K562 (cell line): Measurements from ENCODE around the gene HEATR1. TPM values are rescaled to one million over a fixed set of nuclear protein-coding genes. Genes with fewer than 3 reads are reported as not detected.
A peak's percentile ranks its signal among the peaks of the same experiment; 100 is the strongest.

Source experiments
- ASH1L ChIP-seq: fragments of 450-650 bp; IDR thresholded peaks from 2 replicates; pipeline ENCODE4 v1.6.1; 2018; ENCODE audit warnings: borderline replicate concordance, mild to moderate bottlenecking, low read depth; ENCODE audit not compliant: partially characterized antibody
- CBX2 ChIP-seq: fragments of 200-600 bp; sonication (generic); IDR thresholded peaks from one replicate; pipeline ENCODE4 v1.6.1; 2012; ENCODE audit warnings: mild to moderate bottlenecking, low read length, inconsistent platforms; ENCODE audit not compliant: insufficient read depth, poor library complexity, severe bottlenecking
- CHD1 ChIP-seq: fragments of 200-600 bp; sonication (generic); IDR thresholded peaks from one replicate; pipeline ENCODE4 v1.6.1; 2012; ENCODE audit warnings: mild to moderate bottlenecking, moderate library complexity, low read length, inconsistent platforms
- DIDO1 ChIP-seq: fragments of 450-650 bp; IDR thresholded peaks from 2 replicates; pipeline ENCODE4 v1.6.1; 2016; ENCODE audit warnings: low read depth, missing biosample characterization, missing genetic modification characterization
- ETV6 ChIP-seq, 3 experiments: fragments of 150-350 bp in 1 of 3; sonication (generic) in 1 of 3; formaldehyde crosslinking in 1 of 3; IDR thresholded peaks; 2 replicates each; pipeline versions ENCODE4 v1.6.1 to v1.8.0; 2014 to 2022; ENCODE audit warnings: borderline replicate concordance in 2 of 3, low read depth in 2 of 3, antibody characterized with exemption in 1 of 3, low read length in 1 of 3, mild to moderate bottlenecking in 1 of 3, missing genetic modification reagents in 1 of 3
- HDAC3 ChIP-seq: fragments of 450-650 bp; IDR thresholded peaks from 2 replicates; pipeline ENCODE4 v1.6.1; 2018; ENCODE audit warnings: borderline replicate concordance, mild to moderate bottlenecking, moderate library complexity; ENCODE audit not compliant: partially characterized antibody
- KAT2B ChIP-seq: IDR thresholded peaks from one replicate; pipeline ENCODE4 v1.6.1; 2012; ENCODE audit warnings: low read depth, mild to moderate bottlenecking, control low read depth, inconsistent platforms, low read length, moderate library complexity
- KLF13 ChIP-seq: fragments of 450-650 bp; IDR thresholded peaks from 2 replicates; pipeline ENCODE4 v1.6.1; 2016; ENCODE audit warnings: missing genetic modification characterization, low read depth, mild to moderate bottlenecking, missing compliant biosample characterization, moderate library complexity, borderline replicate concordance
- MCM7 ChIP-seq, 2 experiments: fragments of 450-650 bp; IDR thresholded peaks; 2 replicates each; pipeline ENCODE4 v1.6.1; 2016 to 2018
- NR2C1 ChIP-seq, 2 experiments: fragments of 450-650 bp; IDR thresholded peaks; 2 replicates each; pipeline ENCODE4 v1.6.1; 2017; ENCODE audit warnings: mild to moderate bottlenecking in 2 of 2, antibody characterized with exemption in 1 of 2, inconsistent platforms in 1 of 2, missing compliant biosample characterization in 1 of 2, missing genetic modification characterization in 1 of 2
- PHF8 ChIP-seq: fragments of 200-600 bp; sonication (generic); IDR thresholded peaks from 2 replicates; pipeline ENCODE4 v1.6.1; 2012; ENCODE audit warnings: mixed run types, mild to moderate bottlenecking, inconsistent platforms, low read length, moderate library complexity, borderline replicate concordance
- PYGO2 ChIP-seq: fragments of 450-650 bp; IDR thresholded peaks from 2 replicates; pipeline ENCODE4 v1.6.1; 2016; ENCODE audit warnings: mild to moderate bottlenecking, missing genetic modification characterization, moderate library complexity, missing compliant biosample characterization
- RHOXF2B ChIP-seq: fragments of 250-450 bp; sonication (Bioruptor Pico); conservative IDR thresholded peaks from 2 replicates; pipeline ENCODE4 v1.5.1; 2021
- SRSF1 ChIP-seq: fragments of 200-400 bp; formaldehyde crosslinking; IDR thresholded peaks from 2 replicates; pipeline ENCODE4 v1.6.1; 2017; ENCODE audit warnings: mild to moderate bottlenecking, low read depth, low read length, moderate library complexity
- U2AF2 ChIP-seq: fragments of 200-400 bp; formaldehyde crosslinking; optimal IDR thresholded peaks from 2 replicates; pipeline ENCODE3; 2017; ENCODE audit warnings: low read depth, mild to moderate bottlenecking, low read length
- XRCC5 ChIP-seq: fragments of 200-400 bp; formaldehyde crosslinking; IDR thresholded peaks from 2 replicates; pipeline ENCODE4 v1.6.1; 2017; ENCODE audit warnings: low read depth, mild to moderate bottlenecking, low read length
- YY1 ChIP-seq, 3 experiments: IDR thresholded peaks; 2 replicates each; pipeline ENCODE4 v1.6.1; 2011; ENCODE audit warnings: low read length in 2 of 3, mild to moderate bottlenecking in 2 of 3, moderate library complexity in 2 of 3, borderline replicate concordance in 1 of 3, control low read depth in 1 of 3, low read depth in 1 of 3; ENCODE audit not compliant: insufficient read depth in 3 of 3, insufficient replicate concordance in 2 of 3, control insufficient read depth in 1 of 3, insufficient read length in 1 of 3; ENCODE audit errors: extremely low read depth in 1 of 3
- ZNF589 ChIP-seq: fragments of 200-800 bp; sonication (Bioruptor generic); IDR thresholded peaks from 2 replicates; pipeline ENCODE4 v1.6.1; 2016; ENCODE audit warnings: low read depth, missing genetic modification characterization, missing compliant biosample characterization
- polyA plus RNA-seq, 8 experiments: library from polyadenylated mRNA; depleted of rRNA in 4 of 8; stranded (reverse) in 5 of 8; unstranded in 3 of 8; fragments of >200 nt; fragmentation: Nextera tagmentation in 2 of 8; fragmentation: Illumina TruSeq in 1 of 8; extraction: Ambion mirVana in 2 of 8; extraction: Trizol in 1 of 8; gene quantifications; 2 replicates each; pipeline versions ENCODE4 v1.2.1 to v1.2.3, GENCODE V29; 2011 to 2014; ENCODE audit warnings: inconsistent platforms in 1 of 8, missing spikeins in 1 of 8
- total RNA-seq, 7 experiments: library from RNA; depleted of rRNA in 6 of 7; stranded (reverse); fragments of >200 nt in 6 of 7; fragmentation: Illumina TruSeq in 2 of 7; extraction: Trizol in 2 of 7; gene quantifications; 2 replicates each; pipeline versions ENCODE4 v1.2.1 to v1.2.3, GENCODE V29; 2011 to 2021; ENCODE audit warnings: low replicate concordance in 1 of 7
- TF ChIP-seq, protein P1 (sequence below): fragments of 450-650 bp; formaldehyde crosslinking; IDR thresholded peaks from 2 replicates; pipeline ENCODE4 v1.4.0; 2020; ENCODE audit warnings: mild to moderate bottlenecking
- TF ChIP-seq, protein P2 (sequence below): fragments of 250-450 bp; sonication (Bioruptor Pico); IDR thresholded peaks from 2 replicates; pipeline ENCODE4 v1.4.0; 2020

The HEATR1 gene
- total and polyA plus RNA-seq, 9 of the 15 experiments (the other 6 are each of a cell fraction or from before 2014, with no cell fraction given): 28.3 to 108 (median 50.9) TPM

DNA sequence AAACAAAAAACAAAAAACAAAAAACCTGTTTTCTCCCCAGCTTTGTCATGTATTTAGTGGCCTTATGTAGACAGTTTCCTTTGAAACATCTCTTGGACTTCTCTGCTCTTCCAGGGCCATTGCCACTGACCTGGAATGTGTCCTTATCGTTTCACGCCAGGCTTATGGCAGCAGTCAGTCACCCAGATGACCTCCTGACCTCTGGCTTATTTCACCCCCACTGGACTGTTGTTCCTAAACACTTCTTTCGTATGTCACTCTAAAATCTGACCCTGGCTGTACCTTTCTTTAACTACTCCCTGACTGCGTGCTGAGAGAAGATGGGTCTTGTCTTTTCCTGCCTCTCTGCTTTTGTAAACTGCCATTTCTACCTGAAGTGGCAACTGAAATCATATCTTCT is 71.5 kb downstream of the HEATR1 start (continued):
- TF ChIP-seq U2AF2: no peak
- TF ChIP-seq ETV6 (IDR thresholded peaks at IDR 0.05; ENCODE audit: borderline replicate concordance in 1 of 2, low read depth in 2 of 2, low read length in 1 of 2): no peak
- no peak for TF ChIP-seq ETV6 (CRISPR knock-in tag; IDR thresholded peaks at IDR 0.05; ENCODE audit: borderline replicate concordance)
- no peak for TF ChIP-seq XRCC5
- peak in 1 of 3 experiments; percentile 23 for TF ChIP-seq YY1 (IDR thresholded peaks at IDR 0.05; ENCODE audit: borderline replicate concordance in 1 of 3, control insufficient read depth in 1 of 3, extremely low read depth in 1 of 3, insufficient read depth in 3 of 3, insufficient read length in 1 of 3, insufficient replicate concordance in 2 of 3, low read depth in 1 of 3, low read length in 2 of 3)
- no peak for TF ChIP-seq ASH1L
- no peak for TF ChIP-seq KLF13
- TF ChIP-seq, protein P1, sequence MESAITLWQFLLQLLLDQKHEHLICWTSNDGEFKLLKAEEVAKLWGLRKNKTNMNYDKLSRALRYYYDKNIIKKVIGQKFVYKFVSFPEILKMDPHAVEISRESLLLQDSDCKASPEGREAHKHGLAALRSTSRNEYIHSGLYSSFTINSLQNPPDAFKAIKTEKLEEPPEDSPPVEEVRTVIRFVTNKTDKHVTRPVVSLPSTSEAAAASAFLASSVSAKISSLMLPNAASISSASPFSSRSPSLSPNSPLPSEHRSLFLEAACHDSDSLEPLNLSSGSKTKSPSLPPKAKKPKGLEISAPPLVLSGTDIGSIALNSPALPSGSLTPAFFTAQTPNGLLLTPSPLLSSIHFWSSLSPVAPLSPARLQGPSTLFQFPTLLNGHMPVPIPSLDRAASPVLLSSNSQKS (CRISPR knock-in tag): no peak
- no peak for TF ChIP-seq RHOXF2B (CRISPR knock-in tag)
- no peak for TF ChIP-seq CHD1
- TF ChIP-seq ZNF589 (CRISPR knock-in tag): 0 out of 2 replicates have a peak, but pooled peaks have one; percentile 39
- no peak for TF ChIP-seq KAT2B
- TF ChIP-seq NR2C1 (IDR thresholded peaks at IDR 0.05): peak; percentile 89
- TF ChIP-seq NR2C1 (tag; IDR thresholded peaks at IDR 0.05): peak; percentile 93
- no peak for TF ChIP-seq SRSF1
- no peak for TF ChIP-seq CBX2
- no peak; the same call in 1 of the 2 replicates for TF ChIP-seq PYGO2 (tag)
- no peak for TF ChIP-seq DIDO1 (tag)
- TF ChIP-seq, protein P2, sequence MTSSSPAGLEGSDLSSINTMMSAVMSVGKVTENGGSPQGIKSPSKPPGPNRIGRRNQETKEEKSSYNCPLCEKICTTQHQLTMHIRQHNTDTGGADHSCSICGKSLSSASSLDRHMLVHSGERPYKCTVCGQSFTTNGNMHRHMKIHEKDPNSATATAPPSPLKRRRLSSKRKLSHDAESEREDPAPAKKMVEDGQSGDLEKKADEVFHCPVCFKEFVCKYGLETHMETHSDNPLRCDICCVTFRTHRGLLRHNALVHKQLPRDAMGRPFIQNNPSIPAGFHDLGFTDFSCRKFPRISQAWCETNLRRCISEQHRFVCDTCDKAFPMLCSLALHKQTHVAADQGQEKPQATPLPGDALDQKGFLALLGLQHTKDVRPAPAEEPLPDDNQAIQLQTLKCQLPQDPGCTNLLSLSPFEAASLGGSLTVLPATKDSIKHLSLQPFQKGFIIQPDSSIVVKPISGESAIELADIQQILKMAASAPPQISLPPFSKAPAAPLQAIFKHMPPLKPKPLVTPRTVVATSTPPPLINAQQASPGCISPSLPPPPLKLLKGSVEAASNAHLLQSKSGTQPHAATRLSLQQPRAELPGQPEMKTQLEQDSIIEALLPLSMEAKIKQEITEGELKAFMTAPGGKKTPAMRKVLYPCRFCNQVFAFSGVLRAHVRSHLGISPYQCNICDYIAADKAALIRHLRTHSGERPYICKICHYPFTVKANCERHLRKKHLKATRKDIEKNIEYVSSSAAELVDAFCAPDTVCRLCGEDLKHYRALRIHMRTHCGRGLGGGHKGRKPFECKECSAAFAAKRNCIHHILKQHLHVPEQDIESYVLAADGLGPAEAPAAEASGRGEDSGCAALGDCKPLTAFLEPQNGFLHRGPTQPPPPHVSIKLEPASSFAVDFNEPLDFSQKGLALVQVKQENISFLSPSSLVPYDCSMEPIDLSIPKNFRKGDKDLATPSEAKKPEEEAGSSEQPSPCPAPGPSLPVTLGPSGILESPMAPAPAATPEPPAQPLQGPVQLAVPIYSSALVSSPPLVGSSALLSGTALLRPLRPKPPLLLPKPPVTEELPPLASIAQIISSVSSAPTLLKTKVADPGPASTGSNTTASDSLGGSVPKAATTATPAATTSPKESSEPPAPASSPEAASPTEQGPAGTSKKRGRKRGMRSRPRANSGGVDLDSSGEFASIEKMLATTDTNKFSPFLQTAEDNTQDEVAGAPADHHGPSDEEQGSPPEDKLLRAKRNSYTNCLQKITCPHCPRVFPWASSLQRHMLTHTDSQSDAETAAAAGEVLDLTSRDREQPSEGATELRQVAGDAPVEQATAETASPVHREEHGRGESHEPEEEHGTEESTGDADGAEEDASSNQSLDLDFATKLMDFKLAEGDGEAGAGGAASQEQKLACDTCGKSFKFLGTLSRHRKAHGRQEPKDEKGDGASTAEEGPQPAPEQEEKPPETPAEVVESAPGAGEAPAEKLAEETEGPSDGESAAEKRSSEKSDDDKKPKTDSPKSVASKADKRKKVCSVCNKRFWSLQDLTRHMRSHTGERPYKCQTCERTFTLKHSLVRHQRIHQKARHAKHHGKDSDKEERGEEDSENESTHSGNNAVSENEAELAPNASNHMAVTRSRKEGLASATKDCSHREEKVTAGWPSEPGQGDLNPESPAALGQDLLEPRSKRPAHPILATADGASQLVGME (CRISPR knock-in tag): no peak
- TF ChIP-seq PHF8: no peak
- peak; percentile 65 for TF ChIP-seq HDAC3
- no peak for TF ChIP-seq MCM7 (IDR thresholded peaks at IDR 0.05)
